Fibroblast of the aortic adventitia (primary cell): ENCODE data around the gene SBF1. TPM values are rescaled to one million over a fixed set of nuclear protein-coding genes. Genes with fewer than 3 reads are reported as not detected.

Experiments used
- DNase-seq: peaks from one replicate; pipeline ENCODE4 v3.0.0-alpha.2; 2010; ENCODE audit warnings: low read depth
- H3K4me3 ChIP-seq: 2 replicates; pipeline ENCODE4 v1.5.1; 2011; ENCODE audit warnings: low read depth, mild to moderate bottlenecking, control low read depth, low read length, moderate library complexity
- CTCF ChIP-seq: IDR thresholded peaks from 2 replicates; pipeline ENCODE4 v1.5.1; 2011; ENCODE audit warnings: mild to moderate bottlenecking, low read length, control low read depth, inconsistent platforms; ENCODE audit not compliant: insufficient read depth
- total RNA-seq: library from RNA; depleted of rRNA; stranded (reverse); fragments of >200 nt; gene quantifications from 2 replicates; pipeline ENCODE4 v1.2.3, GENCODE V29; 2012; ENCODE audit warnings: low replicate concordance

SBF1 gene
- total RNA-seq, 1 donor, result 70.9 TPM

GRCh38 chr22:50470491-50470890 lies 4.3 kb downstream of the SBF1 start:
- no peak for DNase-seq
- no peak for TF ChIP-seq CTCF
- H3K4me3 ChIP-seq, result no peak overlapping the region

- H3K4me3 ChIP-seq, result no peak overlapping the region
- TF ChIP-seq CTCF, result no peak
- no peak for DNase-seq
Observed at GRCh38 chr22:50469377-50470305, 5.2 kb downstream of the SBF1 start.

- DNase-seq, result no peak
- H3K4me3 ChIP-seq, result no peak overlapping the region
- TF ChIP-seq CTCF, result no peak
Observed at GRCh38 chr22:50468626-50469025, 6.2 kb downstream of the SBF1 start.

- H3K4me3 ChIP-seq, result no peak overlapping the region
- no peak for TF ChIP-seq CTCF
- no peak for DNase-seq
Observed at GRCh38 chr22:50467773-50468440, 6.9 kb downstream of the SBF1 start.

GRCh38 chr22:50467341-50467740 lies 7.5 kb downstream of the SBF1 start:
- TF ChIP-seq CTCF, result no peak
- no peak overlapping the region for H3K4me3 ChIP-seq
- no peak for DNase-seq

GRCh38 chr22:50465066-50465930 lies 9.5 kb downstream of the SBF1 start:
- DNase-seq, result no peak
- no peak overlapping the region for H3K4me3 ChIP-seq
- no peak for TF ChIP-seq CTCF
